ENCODE data around the gene KCNQ1OT1.

The KCNQ1OT1 gene

DNA sequence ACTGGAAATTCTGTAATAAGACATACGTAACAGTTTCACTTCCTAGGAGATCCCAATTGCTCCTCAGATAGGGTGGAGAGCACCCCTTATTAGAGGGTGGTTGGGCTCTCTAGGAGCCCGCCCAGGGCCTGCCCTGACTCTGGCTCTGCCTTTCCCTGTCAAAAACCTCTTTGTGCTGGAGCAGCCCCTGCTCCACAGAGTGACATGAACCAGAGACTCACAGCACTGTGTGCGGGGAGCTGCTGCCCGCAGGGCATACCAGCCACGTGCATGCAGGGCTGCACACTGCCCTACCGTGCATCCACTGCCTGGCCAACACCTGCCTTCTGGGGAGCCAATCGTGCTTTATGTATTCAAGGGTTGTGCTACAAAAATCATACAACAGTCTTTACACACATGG is 24.3 kb downstream of the KCNQ1OT1 start:
- peak overlapping the region in 1 of 2 donors; percentile 7 for H3K4me3 ChIP-seq (ENCODE audit: low read depth in 1 of 2, low read length in 2 of 2)
- H3K4me1 ChIP-seq (ENCODE audit: control insufficient read depth in 1 of 2, insufficient read depth in 2 of 2, low read length in 2 of 2): peaks cover 13 to 23% of the 10 kb centered on the region in 2 donors
- no peaks in the 10 kb centered on the region for H3K27me3 ChIP-seq (ENCODE audit: low read depth, low read length)
- no peaks in the 10 kb centered on the region for H3K9me3 ChIP-seq (ENCODE audit: control insufficient read depth in 1 of 2, low read length in 2 of 2)
- H3K27ac ChIP-seq (ENCODE audit: low read length): peak overlapping the region; percentile 5
- H3K36me3 ChIP-seq (ENCODE audit: control insufficient read depth in 1 of 2, insufficient read depth in 2 of 2, low read length in 2 of 2): no peaks in the 10 kb centered on the region

DNA sequence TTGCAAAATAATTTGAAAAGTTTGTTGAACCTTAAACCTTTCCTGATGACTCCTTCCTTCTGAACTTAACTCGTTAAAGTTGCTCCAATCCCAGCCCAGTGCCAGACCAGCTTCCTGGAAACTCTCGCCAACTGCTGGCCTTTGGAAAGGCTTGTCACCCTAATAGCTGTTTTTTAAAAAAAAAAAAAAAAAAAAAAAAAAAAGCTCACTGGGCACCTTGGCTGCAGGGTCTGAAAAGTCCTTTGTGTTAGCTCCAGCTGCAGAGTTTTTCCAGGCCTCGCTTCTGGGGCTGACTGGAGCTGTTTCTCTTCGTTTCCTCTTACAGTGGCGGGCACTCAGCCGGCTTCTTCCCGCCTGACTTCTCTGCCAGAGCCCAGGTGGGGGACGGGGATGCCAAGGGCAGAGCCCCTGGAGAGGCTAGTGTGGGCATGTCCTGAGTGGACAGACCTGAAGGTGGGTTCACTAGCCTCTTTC is 25.1 kb downstream of the KCNQ1OT1 start:
- Histone ChIP-seq H3K27ac (ENCODE audit: low read length) (peak overlapping the region; percentile 21), H3K4me1 (ENCODE audit: control insufficient read depth in 1 of 2, insufficient read depth in 2 of 2, low read length in 2 of 2) (peaks cover 13 to 23% of the 10 kb centered on the region in 2 donors), H3K9me3 (ENCODE audit: control insufficient read depth in 1 of 2, low read length in 2 of 2) (no peaks in the 10 kb centered on the region), H3K27me3 (ENCODE audit: low read depth, low read length) (no peaks in the 10 kb centered on the region), H3K36me3 (ENCODE audit: control insufficient read depth in 1 of 2, insufficient read depth in 2 of 2, low read length in 2 of 2) (no peaks in the 10 kb centered on the region), H3K4me3 (ENCODE audit: low read depth in 1 of 2, low read length in 2 of 2) (no peak overlapping the region)

DNA sequence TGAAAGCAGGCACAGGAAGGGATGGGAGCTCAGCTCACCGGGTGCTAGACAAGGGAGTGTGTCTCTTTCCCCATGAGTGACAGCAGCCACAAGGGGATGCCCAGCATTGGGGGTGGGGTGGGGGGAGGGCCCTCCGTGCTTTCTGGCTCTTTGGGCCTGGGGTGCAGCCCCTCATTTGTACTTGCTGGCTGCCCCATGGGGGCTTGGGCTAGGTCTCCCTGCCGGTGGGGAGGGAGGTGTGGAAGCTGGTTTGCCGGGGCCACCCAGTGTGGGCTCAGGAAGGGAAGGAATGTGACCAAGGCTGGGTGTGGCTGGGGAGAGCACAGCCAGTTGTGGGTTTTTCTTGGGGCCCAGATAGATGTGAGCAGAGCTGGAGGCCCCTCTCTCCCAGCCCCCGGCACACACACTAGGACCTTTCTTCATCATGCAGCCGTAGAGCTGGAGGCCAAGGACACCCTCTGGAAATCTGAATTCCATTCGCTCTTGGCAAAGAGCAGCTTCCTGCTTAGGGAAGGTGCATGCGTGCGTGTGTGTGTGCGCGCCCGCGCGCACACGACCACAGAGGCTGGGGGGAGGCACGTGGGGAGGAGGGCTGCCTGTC is 25.8 kb downstream of the KCNQ1OT1 start:
- Histone ChIP-seq H3K4me3 (ENCODE audit: low read depth in 1 of 2, low read length in 2 of 2) (no peak overlapping the region), H3K9me3 (ENCODE audit: control insufficient read depth in 1 of 2, low read length in 2 of 2) (no peaks in the 10 kb centered on the region), H3K27me3 (ENCODE audit: low read depth, low read length) (no peaks in the 10 kb centered on the region), H3K4me1 (ENCODE audit: control insufficient read depth in 1 of 2, insufficient read depth in 2 of 2, low read length in 2 of 2) (peaks cover 13 to 23% of the 10 kb centered on the region in 2 donors), H3K27ac (ENCODE audit: low read length) (peak overlapping the region; percentile 21), H3K36me3 (ENCODE audit: control insufficient read depth in 1 of 2, insufficient read depth in 2 of 2, low read length in 2 of 2) (no peaks in the 10 kb centered on the region)

DNA sequence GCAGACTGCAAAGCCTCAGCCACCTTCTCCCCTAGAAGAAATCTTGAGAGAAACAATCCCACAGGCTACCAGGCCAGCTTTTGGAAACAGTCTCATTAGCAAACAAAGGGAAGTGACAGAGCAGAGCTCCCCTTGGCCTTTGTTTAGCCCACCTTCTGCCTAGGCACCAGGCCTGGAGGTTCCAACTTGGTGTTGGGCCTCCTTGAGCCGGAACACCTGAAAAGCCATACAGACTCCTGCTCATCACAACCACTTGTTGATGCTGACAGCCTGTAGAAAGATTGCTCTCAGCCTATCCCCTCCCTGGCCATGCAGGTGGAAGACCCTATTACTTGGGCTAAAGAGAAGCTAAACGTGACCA is 26.6 kb downstream of the KCNQ1OT1 start:
- Histone ChIP-seq H3K4me1 (ENCODE audit: control insufficient read depth in 1 of 2, insufficient read depth in 2 of 2, low read length in 2 of 2) (peaks cover 13 to 23% of the 10 kb centered on the region in 2 donors), H3K4me3 (ENCODE audit: low read depth in 1 of 2, low read length in 2 of 2) (no peak overlapping the region), H3K27me3 (ENCODE audit: low read depth, low read length) (no peaks in the 10 kb centered on the region), H3K27ac (ENCODE audit: low read length) (no peak overlapping the region), H3K9me3 (ENCODE audit: control insufficient read depth in 1 of 2, low read length in 2 of 2) (no peaks in the 10 kb centered on the region), H3K36me3 (ENCODE audit: control insufficient read depth in 1 of 2, insufficient read depth in 2 of 2, low read length in 2 of 2) (no peaks in the 10 kb centered on the region)

DNA sequence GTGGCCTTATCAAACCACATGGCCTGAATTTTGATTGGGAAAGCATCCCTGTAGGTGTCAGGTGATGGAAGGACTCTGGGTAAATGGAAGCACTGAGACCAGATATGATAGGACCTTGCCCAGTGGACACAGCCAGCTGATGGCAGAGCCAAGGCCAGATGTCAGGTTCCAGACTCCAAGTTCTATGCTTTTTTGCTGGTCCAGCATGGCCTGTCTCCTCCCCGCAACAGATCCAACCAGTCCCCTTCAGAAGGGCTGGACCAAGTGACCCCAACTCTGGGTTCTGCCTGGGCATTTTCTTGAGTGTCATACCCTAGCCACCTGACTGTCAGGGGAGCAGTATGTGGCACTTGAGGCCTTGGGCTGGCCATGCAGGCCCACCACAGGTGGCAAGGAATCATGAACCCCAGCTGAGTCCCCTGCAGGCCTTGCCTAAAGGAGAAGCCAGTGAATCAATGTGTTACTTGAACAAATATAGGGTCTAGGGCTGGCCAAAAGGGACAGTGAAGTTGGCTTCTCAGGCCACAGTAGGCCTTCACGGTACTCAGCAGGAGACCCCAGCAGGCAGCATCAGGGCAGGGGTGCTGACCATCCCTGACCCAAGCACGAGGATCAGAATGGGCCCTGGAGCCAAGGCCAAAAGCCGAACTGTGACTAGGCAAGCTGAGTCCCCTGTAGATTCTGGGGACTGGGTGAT is 27.1 kb downstream of the KCNQ1OT1 start:
- no peak overlapping the region for H3K27ac ChIP-seq (ENCODE audit: low read length)
- H3K4me1 ChIP-seq (ENCODE audit: control insufficient read depth in 1 of 2, insufficient read depth in 2 of 2, low read length in 2 of 2): peaks cover 13 to 23% of the 10 kb centered on the region in 2 donors
- H3K36me3 ChIP-seq (ENCODE audit: control insufficient read depth in 1 of 2, insufficient read depth in 2 of 2, low read length in 2 of 2): no peaks in the 10 kb centered on the region
- H3K27me3 ChIP-seq (ENCODE audit: low read depth, low read length): no peaks in the 10 kb centered on the region
- H3K4me3 ChIP-seq (ENCODE audit: low read depth in 1 of 2, low read length in 2 of 2): no peak overlapping the region
- no peaks in the 10 kb centered on the region for H3K9me3 ChIP-seq (ENCODE audit: control insufficient read depth in 1 of 2, low read length in 2 of 2)

DNA sequence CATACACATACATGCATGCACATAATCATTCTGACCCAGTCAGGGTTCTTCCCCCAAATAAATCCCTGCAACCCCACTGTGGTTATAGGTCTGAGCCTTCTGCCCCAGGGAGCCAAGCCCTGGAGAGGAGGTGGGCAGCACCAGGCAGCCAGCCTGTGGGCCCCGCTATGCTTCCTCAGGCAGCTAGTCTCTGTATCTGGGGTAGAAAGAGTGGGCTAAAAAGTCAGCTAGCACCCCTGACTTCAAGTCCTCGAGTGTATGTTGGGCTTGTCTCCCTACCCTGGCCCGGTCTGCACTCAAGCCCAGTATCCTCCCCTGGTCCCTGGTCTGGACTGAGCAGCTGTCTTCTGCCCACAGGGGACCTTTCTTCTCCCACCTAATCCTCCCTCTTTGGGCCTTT is 28.0 kb downstream of the KCNQ1OT1 start:
- Histone ChIP-seq H3K4me1 (ENCODE audit: control insufficient read depth in 1 of 2, insufficient read depth in 2 of 2, low read length in 2 of 2) (peaks cover 12 to 29% of the 10 kb centered on the region in 2 donors), H3K9me3 (ENCODE audit: control insufficient read depth in 1 of 2, low read length in 2 of 2) (no peaks in the 10 kb centered on the region), H3K36me3 (ENCODE audit: control insufficient read depth in 1 of 2, insufficient read depth in 2 of 2, low read length in 2 of 2) (no peaks in the 10 kb centered on the region), H3K27ac (ENCODE audit: low read length) (no peak overlapping the region), H3K4me3 (ENCODE audit: low read depth in 1 of 2, low read length in 2 of 2) (no peak overlapping the region), H3K27me3 (ENCODE audit: low read depth, low read length) (no peaks in the 10 kb centered on the region)

DNA sequence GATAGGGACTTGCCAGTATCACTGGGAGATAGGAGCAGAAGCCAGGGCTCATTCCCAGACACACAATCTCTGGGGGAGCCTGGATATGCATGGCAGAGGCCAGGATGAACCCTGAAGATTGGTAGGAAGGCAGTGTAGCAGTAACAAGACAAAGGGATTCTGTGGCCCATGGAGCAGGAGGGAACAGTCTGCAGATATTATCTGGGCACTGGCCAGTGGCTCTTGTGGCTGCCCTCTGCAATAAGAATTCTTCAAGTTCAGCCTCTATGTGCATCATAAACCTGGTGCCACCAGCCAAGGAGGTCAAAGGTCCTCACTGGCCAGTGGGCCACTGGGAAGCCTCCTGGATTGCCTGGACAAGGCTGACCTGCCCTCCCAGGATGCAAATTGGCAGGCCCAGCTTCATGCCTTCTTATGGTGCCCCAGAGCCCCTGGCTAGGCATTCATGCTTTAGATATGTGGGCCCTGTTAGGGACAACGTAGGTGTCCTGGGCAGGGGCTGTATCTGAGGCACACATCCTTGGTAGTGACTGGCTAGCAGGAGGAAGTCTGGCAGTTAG is 29.2 kb downstream of the KCNQ1OT1 start:
- H3K4me3 ChIP-seq (ENCODE audit: low read depth in 1 of 2, low read length in 2 of 2): no peak overlapping the region
- no peaks in the 10 kb centered on the region for H3K27me3 ChIP-seq (ENCODE audit: low read depth, low read length)
- peaks cover 4 to 20% of the 10 kb centered on the region in 2 donors for H3K4me1 ChIP-seq (ENCODE audit: control insufficient read depth in 1 of 2, insufficient read depth in 2 of 2, low read length in 2 of 2)
- H3K27ac ChIP-seq (ENCODE audit: low read length): no peak overlapping the region
- no peaks in the 10 kb centered on the region for H3K9me3 ChIP-seq (ENCODE audit: control insufficient read depth in 1 of 2, low read length in 2 of 2)
- no peaks in the 10 kb centered on the region for H3K36me3 ChIP-seq (ENCODE audit: control insufficient read depth in 1 of 2, insufficient read depth in 2 of 2, low read length in 2 of 2)

DNA sequence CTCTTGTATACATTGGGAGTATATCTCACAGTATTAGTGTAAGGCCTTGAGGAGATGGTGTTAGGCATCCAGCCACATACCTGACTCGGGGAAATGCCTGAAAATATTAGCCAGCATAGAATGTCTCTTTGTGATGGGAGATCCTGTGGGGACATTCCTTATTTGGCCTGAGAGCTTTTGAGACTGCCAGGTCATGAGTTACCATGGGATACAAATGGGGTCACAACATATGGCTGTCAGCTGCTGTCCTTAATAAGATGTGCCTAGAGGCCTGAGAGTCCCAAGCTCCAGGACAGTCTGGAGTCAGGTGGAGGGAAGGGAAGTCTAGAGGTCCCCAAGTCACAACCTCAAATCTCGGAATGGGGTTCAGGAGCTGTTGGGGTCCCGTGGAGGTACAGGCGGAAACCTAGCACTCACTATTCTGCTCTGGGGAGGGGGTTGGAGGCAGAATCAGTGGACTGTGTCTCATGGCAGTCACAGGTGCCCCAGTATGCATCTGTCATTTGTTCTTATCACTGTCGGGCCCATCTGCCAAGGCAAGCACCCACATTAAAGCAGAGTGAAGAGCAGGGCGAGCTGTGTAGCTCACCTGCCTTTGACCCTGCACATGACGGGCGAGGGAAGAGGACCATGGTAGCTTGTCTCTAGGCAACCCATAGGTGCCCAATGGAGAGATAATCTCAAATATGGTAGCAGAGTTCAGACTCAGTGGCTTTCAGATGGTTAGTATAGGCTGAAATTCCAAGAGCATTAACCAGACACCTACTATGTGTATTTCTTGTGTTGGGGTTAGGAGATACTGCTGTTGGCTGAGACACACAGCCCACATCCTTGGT is 29.9 kb downstream of the KCNQ1OT1 start:
- H3K9me3 ChIP-seq (ENCODE audit: control insufficient read depth in 1 of 2, low read length in 2 of 2): no peaks in the 10 kb centered on the region
- no peak overlapping the region for H3K27ac ChIP-seq (ENCODE audit: low read length)
- H3K4me1 ChIP-seq (ENCODE audit: control insufficient read depth in 1 of 2, insufficient read depth in 2 of 2, low read length in 2 of 2): peaks cover 4 to 19% of the 10 kb centered on the region in 2 donors
- no peaks in the 10 kb centered on the region for H3K36me3 ChIP-seq (ENCODE audit: control insufficient read depth in 1 of 2, insufficient read depth in 2 of 2, low read length in 2 of 2)
- no peaks in the 10 kb centered on the region for H3K27me3 ChIP-seq (ENCODE audit: low read depth, low read length)
- H3K4me3 ChIP-seq (ENCODE audit: low read depth in 1 of 2, low read length in 2 of 2): no peak overlapping the region

DNA sequence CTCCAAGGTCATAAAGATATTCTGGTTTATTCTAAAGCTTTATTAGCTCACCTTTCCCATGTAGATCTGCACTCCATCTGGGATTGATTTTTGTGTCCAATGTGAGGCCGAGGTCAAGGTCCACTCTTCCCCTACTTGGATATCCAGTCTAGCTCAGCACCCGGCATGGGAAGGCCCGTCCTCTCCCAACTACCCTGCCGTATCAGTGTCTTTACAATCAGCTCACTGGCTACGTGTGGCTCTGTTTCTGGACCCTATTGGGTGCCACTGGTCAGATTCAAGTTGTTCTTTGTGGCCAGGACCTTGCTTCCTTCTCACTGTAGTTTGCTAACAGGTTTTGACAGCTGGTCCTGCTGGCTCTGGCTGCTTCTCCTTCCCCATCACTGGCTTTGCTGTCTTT is 30.9 kb downstream of the KCNQ1OT1 start:
- Histone ChIP-seq H3K36me3 (ENCODE audit: control insufficient read depth in 1 of 2, insufficient read depth in 2 of 2, low read length in 2 of 2) (no peaks in the 10 kb centered on the region), H3K4me1 (ENCODE audit: control insufficient read depth in 1 of 2, insufficient read depth in 2 of 2, low read length in 2 of 2) (peaks cover 0 to 11% of the 10 kb centered on the region in 2 donors), H3K27me3 (ENCODE audit: low read depth, low read length) (no peaks in the 10 kb centered on the region), H3K9me3 (ENCODE audit: control insufficient read depth in 1 of 2, low read length in 2 of 2) (no peaks in the 10 kb centered on the region), H3K27ac (ENCODE audit: low read length) (no peak overlapping the region), H3K4me3 (ENCODE audit: low read depth in 1 of 2, low read length in 2 of 2) (no peak overlapping the region)

DNA sequence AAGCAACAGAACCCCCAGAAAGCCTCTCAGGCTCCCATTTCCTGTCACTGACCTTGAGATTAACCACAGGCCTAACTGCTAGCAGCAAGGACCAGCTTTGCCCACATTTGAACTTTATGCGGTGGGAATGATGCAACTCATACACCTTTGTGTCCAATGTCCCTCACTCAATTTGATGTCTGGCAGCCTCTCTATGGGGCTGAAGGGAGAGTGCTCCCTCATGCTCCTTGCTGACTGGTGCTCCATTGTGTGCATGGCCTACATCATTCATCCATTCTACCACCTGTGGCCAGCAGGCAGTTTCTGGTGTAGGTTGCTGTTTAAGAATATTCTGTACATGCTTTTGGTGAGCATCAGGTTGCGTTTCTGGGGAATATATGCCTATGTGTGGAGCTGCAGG is 31.9 kb downstream of the KCNQ1OT1 start:
- Histone ChIP-seq H3K27me3 (ENCODE audit: low read depth, low read length) (no peaks in the 10 kb centered on the region), H3K4me1 (ENCODE audit: control insufficient read depth in 1 of 2, insufficient read depth in 2 of 2, low read length in 2 of 2) (peaks cover 0 to 10% of the 10 kb centered on the region in 2 donors), H3K4me3 (ENCODE audit: low read depth in 1 of 2, low read length in 2 of 2) (no peak overlapping the region), H3K36me3 (ENCODE audit: control insufficient read depth in 1 of 2, insufficient read depth in 2 of 2, low read length in 2 of 2) (no peaks in the 10 kb centered on the region), H3K9me3 (ENCODE audit: control insufficient read depth in 1 of 2, low read length in 2 of 2) (no peaks in the 10 kb centered on the region), H3K27ac (ENCODE audit: low read length) (no peak overlapping the region)
